GM19351 (cell line): ENCODE measurements around the gene SRM.
"Not testable (repeated sequence)": the region's sequence is repeated elsewhere in the genome, so short reads cannot be mapped to it uniquely, and the experiment has no call there.

Source experiments
- ATAC-seq: cut with Tn5 transposase; IDR thresholded peaks from one replicate; pipeline ENCODE4 v1.9.1; 2021; ENCODE audit warnings: mild to moderate bottlenecking, moderate library complexity; ENCODE audit not compliant: unreplicated experiment

The SRM gene

GRCh38 chr1:11024154-11024873, 35.5 kb downstream of the SRM start:
- no peak for ATAC-seq

DNA sequence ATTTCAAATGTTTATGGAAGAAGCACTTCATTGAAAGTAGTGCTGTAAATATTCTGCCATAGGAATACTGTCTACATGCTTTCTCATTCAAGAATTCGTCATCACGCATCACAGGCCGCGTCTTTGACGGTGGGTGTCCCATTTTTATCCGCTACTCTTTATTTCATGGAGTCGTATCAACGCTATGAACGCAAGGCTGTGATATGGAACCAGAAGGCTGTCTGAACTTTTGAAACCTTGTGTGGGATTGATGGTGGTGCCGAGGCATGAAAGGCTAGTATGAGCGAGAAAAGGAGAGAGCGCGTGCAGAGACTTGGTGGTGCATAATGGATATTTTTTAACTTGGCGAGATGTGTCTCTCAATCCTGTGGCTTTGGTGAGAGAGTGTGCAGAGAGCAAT, 36.6 kb downstream of the SRM start:
- ATAC-seq = no peak

- ATAC-seq = no peak
Measured at GRCh38 chr1:11019971-11020370, 39.8 kb downstream of the SRM start.

GRCh38 chr1:11019358-11019757, 40.5 kb downstream of the SRM start:
- not testable (repeated sequence) for ATAC-seq

DNA sequence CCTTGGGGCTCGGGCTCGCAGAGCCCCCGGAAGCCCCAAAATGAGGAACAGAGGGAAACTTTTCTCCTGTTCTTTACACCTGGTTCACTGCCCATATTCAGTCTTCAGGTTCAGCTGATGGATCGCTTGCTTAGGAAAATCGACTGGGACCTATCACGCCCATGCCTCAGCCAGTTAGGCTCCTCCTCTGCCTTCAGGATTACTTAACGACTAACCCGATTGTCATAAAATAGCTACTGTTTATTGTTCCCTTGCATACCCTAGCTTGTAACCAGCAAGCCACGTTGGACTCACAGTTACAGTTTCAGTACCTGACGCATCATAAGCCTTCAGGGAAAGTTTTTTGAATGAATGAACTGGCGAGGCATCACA, 46.7 kb downstream of the SRM start:
- ATAC-seq = no peak

GRCh38 chr1:11012260-11013159, 47.3 kb downstream of the SRM start, which contains the start of gene TARDBP:
TARDBP (plus strand) TSS chr1:11012654; CDS start chr1:11013728, 1,074 bp downstream.
- peak; percentile 80 for ATAC-seq
